Measurements from ENCODE around the gene DDX43.
"Not testable (repeated sequence)": the region's sequence is repeated elsewhere in the genome, so short reads cannot be mapped to it uniquely, and the experiment has no call there.

Gene DDX43

GRCh38 chr6:73382462-73383113 is 12.0 kb upstream of the DDX43 start:
- DNase-seq: no peak
- Histone ChIP-seq H3K27me3 (replicated peaks) (no peaks in the 10 kb centered on the region), H3K27ac (no peak overlapping the region), H3K36me3 (replicated peaks) (no peaks in the 10 kb centered on the region), H3K4me3 (ENCODE audit: low read depth, low read length) (no peak overlapping the region)
- no peak for TF ChIP-seq CTCF (IDR thresholded peaks at IDR 0.05; ENCODE audit: low read depth, low read length, missing control alignments)
- in situ Hi-C loops (cut with HindIII; ENCODE audit: low pct_ligation_motif_present, low sequenced_read_pairs): no loop called here

GRCh38 chr6:73388433-73388799 is 6.2 kb upstream of the DDX43 start:
- no peak overlapping the region for H3K27ac ChIP-seq
- H3K4me3 ChIP-seq (ENCODE audit: low read depth, low read length): peak overlapping the region; percentile 62
- TF ChIP-seq CTCF (IDR thresholded peaks at IDR 0.05; ENCODE audit: low read depth, low read length, missing control alignments): no peak
- in situ Hi-C loops (cut with HindIII; ENCODE audit: low pct_ligation_motif_present, low sequenced_read_pairs): no loop called here
- no peak for DNase-seq
- no peaks in the 10 kb centered on the region for H3K27me3 ChIP-seq (replicated peaks)
- H3K36me3 ChIP-seq (replicated peaks): no peaks in the 10 kb centered on the region

- Histone ChIP-seq H3K36me3 (replicated peaks) (no peaks in the 10 kb centered on the region), H3K27me3 (replicated peaks) (no peaks in the 10 kb centered on the region), H3K27ac (no peak overlapping the region), H3K4me3 (ENCODE audit: low read depth, low read length) (peak overlapping the region; percentile 62)
- in situ Hi-C loops (cut with HindIII; ENCODE audit: low pct_ligation_motif_present, low sequenced_read_pairs): no loop called here
- peak; percentile 49 for DNase-seq
- TF ChIP-seq CTCF (IDR thresholded peaks at IDR 0.05; ENCODE audit: low read depth, low read length, missing control alignments): peak; percentile 88
Observed at GRCh38 chr6:73388800-73389512, 5.7 kb upstream of the DDX43 start.

GRCh38 chr6:73389854-73390253 is 4.8 kb upstream of the DDX43 start:
- TF ChIP-seq CTCF (IDR thresholded peaks at IDR 0.05; ENCODE audit: low read depth, low read length, missing control alignments): no peak
- no peaks in the 10 kb centered on the region for H3K27me3 ChIP-seq (replicated peaks)
- H3K27ac ChIP-seq: no peak overlapping the region
- in situ Hi-C loops (cut with HindIII; ENCODE audit: low pct_ligation_motif_present, low sequenced_read_pairs): no loop called here
- DNase-seq: no peak
- H3K4me3 ChIP-seq (ENCODE audit: low read depth, low read length): no peak overlapping the region
- no peaks in the 10 kb centered on the region for H3K36me3 ChIP-seq (replicated peaks)

GRCh38 chr6:73391675-73392074 is 3.0 kb upstream of the DDX43 start:
- H3K36me3 ChIP-seq (replicated peaks): no peaks in the 10 kb centered on the region
- in situ Hi-C loops (cut with HindIII; ENCODE audit: low pct_ligation_motif_present, low sequenced_read_pairs): no loop called here
- no peak for TF ChIP-seq CTCF (IDR thresholded peaks at IDR 0.05; ENCODE audit: low read depth, low read length, missing control alignments)
- H3K4me3 ChIP-seq (ENCODE audit: low read depth, low read length): no peak overlapping the region
- H3K27me3 ChIP-seq (replicated peaks): no peaks in the 10 kb centered on the region
- DNase-seq: no peak
- H3K27ac ChIP-seq: no peak overlapping the region

- H3K4me3 ChIP-seq (ENCODE audit: low read depth, low read length): not testable (repeated sequence)
Observed at GRCh38 chr6:73392188-73392587, 2.4 kb upstream of the DDX43 start.

More at GRCh38 chr6:73392188-73392587, 2.4 kb upstream of the DDX43 start:
- H3K27ac ChIP-seq; H3K27me3 ChIP-seq (replicated peaks); DNase-seq; in situ Hi-C loops (cut with HindIII; ENCODE audit: low pct_ligation_motif_present, low sequenced_read_pairs); H3K36me3 ChIP-seq (replicated peaks): not testable (repeated sequence)

All from brain microvascular endothelial cell (primary cell).